A549 (cell line): ENCODE data around the gene GPBAR1.

ENCODE experiments used
- CEBPB ChIP-seq, 2 experiments: fragments of >200 bp in 1 of 2; sonication (Bioruptor Twin) in 1 of 2; formaldehyde crosslinking in 1 of 2; IDR thresholded peaks; 2 replicates each; pipeline ENCODE4 v1.6.1; 2012 to 2016
- CTCF ChIP-seq: fragments of >200 bp; sonication (Bioruptor Twin); formaldehyde crosslinking; IDR thresholded peaks from 3 replicates; pipeline ENCODE4 v1.5.1; 2016
- EP300 ChIP-seq, 2 experiments: fragments of >200 bp; sonication (Bioruptor Twin); formaldehyde crosslinking; IDR thresholded peaks; 2 replicates in 1 of 2; 3 replicates in 1 of 2; pipeline ENCODE4 v1.6.1; 2016 to 2017
- HEYL ChIP-seq: fragments of 250-450 bp; sonication (Bioruptor Pico); IDR thresholded peaks from 2 replicates; pipeline ENCODE4 v1.8.0; 2021; ENCODE audit warnings: mild to moderate bottlenecking, moderate library complexity
- MYC ChIP-seq: IDR thresholded peaks from 2 replicates; pipeline ENCODE4 v1.6.1; 2012; ENCODE audit warnings: mild to moderate bottlenecking, inconsistent platforms, low read length, improper control_type of control experiment, borderline replicate concordance
- POLR2A ChIP-seq: IDR thresholded peaks from 2 replicates; pipeline ENCODE4 v1.6.1; 2012; ENCODE audit warnings: mild to moderate bottlenecking, low read length
- RAD21 ChIP-seq, 2 experiments: fragments of >200 bp in 1 of 2; sonication (Bioruptor Twin) in 1 of 2; formaldehyde crosslinking in 1 of 2; IDR thresholded peaks in 1 of 2; conservative IDR thresholded peaks in 1 of 2; 2 replicates in 1 of 2; 3 replicates in 1 of 2; pipeline ENCODE4 v1.6.1; 2012 to 2018; ENCODE audit warnings: inconsistent platforms in 1 of 2
- USF2 ChIP-seq: fragments of 450-650 bp; IDR thresholded peaks from 2 replicates; pipeline ENCODE4 v1.6.1; 2014; ENCODE audit warnings: antibody characterized with exemption

GRCh38 chr2:218216674-218217359, 44.0 kb upstream of the GPBAR1 start, which contains the start of gene ARPC2:
- TF ChIP-seq USF2: no peak
- TF ChIP-seq POLR2A: peak; percentile 85
- no peak for TF ChIP-seq MYC
- TF ChIP-seq HEYL (CRISPR knock-in tag): no peak
- no peak for TF ChIP-seq CTCF
- no peak for TF ChIP-seq CEBPB (IDR thresholded peaks at IDR 0.05)
- TF ChIP-seq RAD21 (conservative IDR thresholded peaks at IDR 0.05 in 1 of 2, IDR thresholded peaks at IDR 0.05 in 1 of 2): no peak
- no peak for TF ChIP-seq EP300 (IDR thresholded peaks at IDR 0.05)
